Activated T-cell treated with anti-CD3 and anti-CD28 coated beads, Interleukin-2, amount 50 U/mL, for 24 hours (primary cell): Measurements from ENCODE around the gene SPATA19.

Experiments used
- DNase-seq: peaks from one replicate; pipeline ENCODE4 v3.0.0-alpha.2; 2020
- H3K27ac Mint-ChIP-seq: 2 replicates; pipeline ENCODE4 v1.8.0; 2020; ENCODE audit warnings: mild to moderate bottlenecking, mixed read lengths
- H3K27me3 Mint-ChIP-seq: 2 replicates; pipeline ENCODE4 v1.8.0; 2020; ENCODE audit warnings: mixed read lengths
- H3K36me3 Mint-ChIP-seq: 2 replicates; pipeline ENCODE4 v1.8.0; 2020; ENCODE audit warnings: low read depth, mixed read lengths
- H3K4me1 Mint-ChIP-seq: 2 replicates; pipeline ENCODE4 v1.8.0; 2020; ENCODE audit warnings: low read depth, mixed read lengths
- H3K4me3 Mint-ChIP-seq: 2 replicates; pipeline ENCODE4 v1.8.0; 2020; ENCODE audit warnings: mild to moderate bottlenecking, moderate library complexity, mixed read lengths
- H3K9me3 Mint-ChIP-seq: 2 replicates; pipeline ENCODE4 v1.8.0; 2020; ENCODE audit warnings: mixed read lengths

The SPATA19 gene

DNA sequence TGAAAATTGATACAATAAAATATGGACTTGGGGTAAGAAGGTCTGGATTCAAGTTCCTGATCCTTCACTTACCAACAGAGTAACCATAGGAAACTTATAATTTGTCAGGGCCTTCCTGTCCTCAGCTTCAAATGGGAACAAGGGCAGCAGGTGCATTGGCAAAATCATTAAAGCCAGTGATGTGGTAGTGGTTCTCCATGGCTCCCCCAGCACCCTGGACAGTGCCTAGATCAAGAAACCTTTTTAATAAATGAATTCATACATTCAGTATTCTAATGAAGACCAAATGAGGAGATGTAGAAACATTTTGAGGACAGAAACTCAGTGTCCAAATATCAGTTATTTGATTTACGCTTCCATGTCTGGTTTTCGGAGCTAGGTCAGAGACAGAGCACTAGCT, 51.1 kb downstream of the SPATA19 start:
- Mint-ChIP-seq H3K27ac (no peak overlapping the region), H3K4me1 (no peaks in the 10 kb centered on the region), H3K9me3 (peaks cover 23% of the 10 kb centered on the region), H3K36me3 (no peaks in the 10 kb centered on the region), H3K4me3 (no peak overlapping the region), H3K27me3 (peaks cover 24% of the 10 kb centered on the region)
- DNase-seq = no peak

DNA sequence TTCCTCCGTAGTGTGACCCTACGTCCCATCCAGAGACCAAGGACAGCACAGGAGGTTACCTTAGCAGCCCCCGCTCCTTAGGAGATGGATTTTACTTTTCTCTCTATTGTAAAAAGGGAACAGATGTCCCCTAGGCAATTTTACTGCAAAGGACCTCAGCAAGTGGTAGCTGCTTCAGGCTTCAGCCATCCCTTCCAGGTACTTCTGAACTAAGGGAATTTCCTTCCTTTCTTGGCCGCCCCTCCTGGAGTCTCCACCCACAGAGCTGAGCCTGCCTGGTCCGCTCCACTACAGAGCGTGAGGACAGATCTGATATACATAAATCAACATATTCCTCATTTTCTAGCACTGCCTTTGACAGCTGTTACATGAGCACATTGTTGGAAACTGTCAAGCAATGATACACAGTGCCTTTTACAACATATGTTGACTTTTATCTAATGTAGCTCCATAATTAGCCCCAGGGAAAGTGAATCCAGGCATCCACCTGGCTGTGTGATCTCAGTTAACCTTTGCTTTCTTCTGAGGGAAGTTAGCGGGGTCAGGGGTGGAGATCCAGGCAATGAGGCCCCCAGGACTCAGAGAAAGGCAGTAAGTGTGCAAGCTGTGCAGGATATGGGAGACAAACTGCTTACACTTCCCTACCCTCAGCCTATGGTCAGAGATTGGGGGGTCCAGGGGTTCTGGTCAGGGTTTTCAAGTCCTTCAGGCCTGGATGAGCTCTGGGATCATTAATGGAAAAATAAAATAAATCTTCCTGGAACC, 51.9 kb downstream of the SPATA19 start:
- peaks cover 31% of the 10 kb centered on the region for H3K27me3 Mint-ChIP-seq
- no peaks in the 10 kb centered on the region for H3K4me1 Mint-ChIP-seq
- no peak overlapping the region for H3K4me3 Mint-ChIP-seq
- H3K9me3 Mint-ChIP-seq = peaks cover 23% of the 10 kb centered on the region
- no peak for DNase-seq
- no peaks in the 10 kb centered on the region for H3K36me3 Mint-ChIP-seq
- no peak overlapping the region for H3K27ac Mint-ChIP-seq

DNA sequence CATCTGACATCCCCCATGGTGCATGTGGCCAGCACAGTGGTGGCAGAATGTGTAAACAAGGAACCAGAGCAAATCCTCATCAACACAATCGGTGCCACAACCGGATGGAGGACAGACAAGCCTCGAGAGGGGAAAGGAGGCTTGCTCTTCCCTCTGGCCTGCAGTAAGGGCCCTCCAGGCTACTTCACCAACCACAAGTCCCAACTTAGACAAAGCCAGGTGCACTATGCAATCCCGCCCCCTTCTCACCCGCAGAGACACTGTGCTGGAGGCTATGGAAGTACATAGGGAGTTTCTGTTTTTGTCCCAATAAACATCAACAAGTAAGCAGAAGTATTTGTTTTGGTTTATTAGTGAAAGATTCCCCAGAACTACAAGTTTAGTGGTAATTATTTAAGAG, 54.3 kb downstream of the SPATA19 start:
- Mint-ChIP-seq H3K36me3 (no peaks in the 10 kb centered on the region), H3K4me1 (peaks cover 3% of the 10 kb centered on the region), H3K4me3 (no peak overlapping the region), H3K9me3 (peaks cover 21% of the 10 kb centered on the region), H3K27ac (no peak overlapping the region), H3K27me3 (peaks cover 51% of the 10 kb centered on the region)
- no peak for DNase-seq
